Measurements from ENCODE around the gene CHD8. TPM values are rescaled to one million over a fixed set of nuclear protein-coding genes. Genes with fewer than 3 reads are reported as not detected.

The CHD8 gene
- total and polyA plus RNA-seq, 2 of the 13 experiments (the other 11 are each of a cell fraction or from before 2014, with no cell fraction given): 35.1 to 79.6 TPM

DNA sequence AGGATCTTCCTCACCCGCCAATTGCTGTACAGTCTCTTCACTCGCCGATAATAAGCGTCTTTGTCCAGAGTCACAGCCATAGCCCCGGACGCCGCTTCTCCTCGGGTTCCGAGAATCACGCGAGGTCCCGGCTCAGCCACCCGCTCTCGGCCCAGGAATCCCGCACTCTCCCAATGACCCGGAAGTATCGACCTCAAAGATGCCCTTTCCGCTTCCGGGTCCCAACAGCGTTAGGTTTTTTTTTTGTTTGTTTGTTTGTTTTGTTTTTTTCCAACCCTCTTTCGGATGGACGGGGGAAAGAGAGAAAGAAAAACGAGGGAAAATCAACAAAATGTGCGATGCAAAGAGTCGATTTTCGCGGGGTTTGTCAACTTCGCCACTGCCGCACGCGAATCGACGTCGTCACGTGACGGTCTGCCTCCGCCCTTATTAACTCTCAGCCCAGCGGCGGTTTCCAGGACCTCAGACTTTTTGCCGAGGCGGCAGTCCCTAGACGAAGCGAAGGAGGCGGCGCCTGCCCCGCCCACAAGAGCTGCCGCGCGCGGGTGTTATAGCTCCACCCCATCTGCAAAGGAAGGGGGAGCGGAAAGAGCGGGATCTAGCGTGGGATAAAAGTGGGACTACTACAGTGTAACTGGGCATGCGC, 72.0 kb downstream of the CHD8 start, which contains the start of gene SUPT16H (continued):
- TF ChIP-seq, protein P1, sequence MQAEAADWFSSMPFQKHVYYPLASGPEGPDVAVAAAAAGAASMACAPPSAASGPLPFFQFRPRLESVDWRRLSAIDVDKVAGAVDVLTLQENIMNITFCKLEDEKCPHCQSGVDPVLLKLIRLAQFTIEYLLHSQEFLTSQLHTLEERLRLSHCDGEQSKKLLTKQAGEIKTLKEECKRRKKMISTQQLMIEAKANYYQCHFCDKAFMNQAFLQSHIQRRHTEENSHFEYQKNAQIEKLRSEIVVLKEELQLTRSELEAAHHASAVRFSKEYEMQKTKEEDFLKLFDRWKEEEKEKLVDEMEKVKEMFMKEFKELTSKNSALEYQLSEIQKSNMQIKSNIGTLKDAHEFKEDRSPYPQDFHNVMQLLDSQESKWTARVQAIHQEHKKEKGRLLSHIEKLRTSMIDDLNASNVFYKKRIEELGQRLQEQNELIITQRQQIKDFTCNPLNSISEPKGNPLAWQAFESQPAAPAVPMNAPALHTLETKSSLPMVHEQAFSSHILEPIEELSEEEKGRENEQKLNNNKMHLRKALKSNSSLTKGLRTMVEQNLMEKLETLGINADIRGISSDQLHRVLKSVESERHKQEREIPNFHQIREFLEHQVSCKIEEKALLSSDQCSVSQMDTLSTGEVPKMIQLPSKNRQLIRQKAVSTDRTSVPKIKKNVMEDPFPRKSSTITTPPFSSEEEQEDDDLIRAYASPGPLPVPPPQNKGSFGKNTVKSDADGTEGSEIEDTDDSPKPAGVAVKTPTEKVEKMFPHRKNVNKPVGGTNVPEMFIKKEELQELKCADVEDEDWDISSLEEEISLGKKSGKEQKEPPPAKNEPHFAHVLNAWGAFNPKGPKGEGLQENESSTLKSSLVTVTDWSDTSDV (CRISPR knock-in tag; IDR thresholded peaks at IDR 0.05): peak; percentile 86; the same call in 1 of the 2 replicates
- peak; percentile 1; the same call in 1 of the 2 replicates for TF ChIP-seq ZKSCAN5 (CRISPR knock-in tag; IDR thresholded peaks at IDR 0.05)
- 0 out of 2 replicates have a peak, but pooled peaks have one; percentile 70 for TF ChIP-seq STAT5B (CRISPR knock-in tag; IDR thresholded peaks at IDR 0.05)
- TF ChIP-seq, protein P2, sequence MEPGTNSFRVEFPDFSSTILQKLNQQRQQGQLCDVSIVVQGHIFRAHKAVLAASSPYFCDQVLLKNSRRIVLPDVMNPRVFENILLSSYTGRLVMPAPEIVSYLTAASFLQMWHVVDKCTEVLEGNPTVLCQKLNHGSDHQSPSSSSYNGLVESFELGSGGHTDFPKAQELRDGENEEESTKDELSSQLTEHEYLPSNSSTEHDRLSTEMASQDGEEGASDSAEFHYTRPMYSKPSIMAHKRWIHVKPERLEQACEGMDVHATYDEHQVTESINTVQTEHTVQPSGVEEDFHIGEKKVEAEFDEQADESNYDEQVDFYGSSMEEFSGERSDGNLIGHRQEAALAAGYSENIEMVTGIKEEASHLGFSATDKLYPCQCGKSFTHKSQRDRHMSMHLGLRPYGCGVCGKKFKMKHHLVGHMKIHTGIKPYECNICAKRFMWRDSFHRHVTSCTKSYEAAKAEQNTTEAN (CRISPR knock-in tag; conservative IDR thresholded peaks at IDR 0.05): no peak
- TF ChIP-seq, protein P3, sequence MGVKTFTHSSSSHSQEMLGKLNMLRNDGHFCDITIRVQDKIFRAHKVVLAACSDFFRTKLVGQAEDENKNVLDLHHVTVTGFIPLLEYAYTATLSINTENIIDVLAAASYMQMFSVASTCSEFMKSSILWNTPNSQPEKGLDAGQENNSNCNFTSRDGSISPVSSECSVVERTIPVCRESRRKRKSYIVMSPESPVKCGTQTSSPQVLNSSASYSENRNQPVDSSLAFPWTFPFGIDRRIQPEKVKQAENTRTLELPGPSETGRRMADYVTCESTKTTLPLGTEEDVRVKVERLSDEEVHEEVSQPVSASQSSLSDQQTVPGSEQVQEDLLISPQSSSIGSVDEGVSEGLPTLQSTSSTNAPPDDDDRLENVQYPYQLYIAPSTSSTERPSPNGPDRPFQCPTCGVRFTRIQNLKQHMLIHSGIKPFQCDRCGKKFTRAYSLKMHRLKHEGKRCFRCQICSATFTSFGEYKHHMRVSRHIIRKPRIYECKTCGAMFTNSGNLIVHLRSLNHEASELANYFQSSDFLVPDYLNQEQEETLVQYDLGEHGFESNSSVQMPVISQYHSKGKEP (CRISPR knock-in tag; IDR thresholded peaks at IDR 0.05): no peak
- TF ChIP-seq KLF15 (CRISPR knock-in tag; IDR thresholded peaks at IDR 0.05; ENCODE audit: borderline replicate concordance): no peak; the same call in 1 of the 2 replicates
- peak; percentile 70 for TF ChIP-seq YY1 (IDR thresholded peaks at IDR 0.05; ENCODE audit: insufficient read depth, insufficient replicate concordance, low read depth, low read length)
- peak; percentile 82 for TF ChIP-seq KMT2A (CRISPR knock-in tag; IDR thresholded peaks at IDR 0.05)
- TF ChIP-seq GZF1 (CRISPR knock-in tag; IDR thresholded peaks at IDR 0.05): no peak
- no peak for TF ChIP-seq ZNF121 (CRISPR knock-in tag; IDR thresholded peaks at IDR 0.05)
- no peak for TF ChIP-seq ZNF672 (CRISPR knock-in tag; IDR thresholded peaks at IDR 0.05)
- peak; percentile 86 for TF ChIP-seq SAFB2 (CRISPR knock-in tag; IDR thresholded peaks at IDR 0.05; ENCODE audit: borderline replicate concordance, low read depth)
- TF ChIP-seq PLRG1 (conservative IDR thresholded peaks at IDR 0.05): no peak
- TF ChIP-seq ZNF567 (CRISPR knock-in tag; IDR thresholded peaks at IDR 0.05; ENCODE audit: borderline replicate concordance): no peak; the same call in 1 of the 2 replicates
- TF ChIP-seq ZFYVE20 (CRISPR knock-in tag; IDR thresholded peaks at IDR 0.05; ENCODE audit: borderline replicate concordance, low read depth): no peak; the same call in 1 of the 2 replicates
- no peak for TF ChIP-seq CEBPB (IDR thresholded peaks at IDR 0.05; ENCODE audit: borderline replicate concordance, low read depth, low read length)
- TF ChIP-seq ZNF781 (CRISPR knock-in tag; IDR thresholded peaks at IDR 0.05; ENCODE audit: borderline replicate concordance, not compliant biosample characterization): peak; percentile 92
- TF ChIP-seq, protein P4, sequence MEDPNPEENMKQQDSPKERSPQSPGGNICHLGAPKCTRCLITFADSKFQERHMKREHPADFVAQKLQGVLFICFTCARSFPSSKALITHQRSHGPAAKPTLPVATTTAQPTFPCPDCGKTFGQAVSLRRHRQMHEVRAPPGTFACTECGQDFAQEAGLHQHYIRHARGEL (CRISPR knock-in tag; IDR thresholded peaks at IDR 0.05): no peak
- TF ChIP-seq MED8 (CRISPR knock-in tag; IDR thresholded peaks at IDR 0.05; ENCODE audit: insufficient replicate concordance): no peak
- peak; percentile 75; the same call in 1 of the 2 replicates for TF ChIP-seq MTF2 (CRISPR knock-in tag; IDR thresholded peaks at IDR 0.05; ENCODE audit: borderline replicate concordance)
- peak; percentile 92 for TF ChIP-seq AGO1 (IDR thresholded peaks at IDR 0.05; ENCODE audit: low read depth, low read length, poor library complexity, severe bottlenecking)
- TF ChIP-seq ZNF234 (CRISPR knock-in tag; conservative IDR thresholded peaks at IDR 0.05): no peak
- TF ChIP-seq ZNF891 (CRISPR knock-in tag; IDR thresholded peaks at IDR 0.05): peak; percentile 67
- TF ChIP-seq ZNF746 (CRISPR knock-in tag; IDR thresholded peaks at IDR 0.05): peak; percentile 57; the same call in 1 of the 2 replicates
